ENCODE measurements around the gene RPP30. TPM values are rescaled to one million over a fixed set of nuclear protein-coding genes. Genes with fewer than 3 reads are reported as not detected.
"Not testable (repeated sequence)": the region's sequence is repeated elsewhere in the genome, so short reads cannot be mapped to it uniquely, and the experiment has no call there.

The RPP30 gene
- polyA plus RNA-seq, 1 donor, result 34.5 TPM

DNA sequence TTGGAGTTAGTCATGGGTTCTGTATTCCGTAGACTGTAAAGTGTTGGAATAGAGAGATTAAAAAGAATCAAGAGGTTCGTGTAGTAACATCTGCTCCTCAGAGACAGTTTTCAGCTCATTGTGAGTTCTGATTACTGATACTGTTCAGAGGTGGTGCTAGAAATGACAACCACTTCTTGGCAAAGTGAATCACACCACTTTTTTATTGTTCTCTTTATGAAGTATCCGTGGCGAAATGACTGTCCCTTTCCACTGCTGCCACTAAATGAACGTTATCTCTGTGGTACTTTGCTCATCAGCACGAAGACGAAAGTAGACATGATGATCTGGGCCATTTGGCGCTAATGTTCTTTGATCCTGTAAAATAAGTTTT is 860 bp downstream of the RPP30 start:
- no peak for DNase-seq

GRCh38 chr10:90879062-90879461 is 7.3 kb downstream of the RPP30 start:
- no peak for DNase-seq

- not testable (repeated sequence) for DNase-seq
Measured at GRCh38 chr10:90880059-90880719, 8.4 kb downstream of the RPP30 start.

DNA sequence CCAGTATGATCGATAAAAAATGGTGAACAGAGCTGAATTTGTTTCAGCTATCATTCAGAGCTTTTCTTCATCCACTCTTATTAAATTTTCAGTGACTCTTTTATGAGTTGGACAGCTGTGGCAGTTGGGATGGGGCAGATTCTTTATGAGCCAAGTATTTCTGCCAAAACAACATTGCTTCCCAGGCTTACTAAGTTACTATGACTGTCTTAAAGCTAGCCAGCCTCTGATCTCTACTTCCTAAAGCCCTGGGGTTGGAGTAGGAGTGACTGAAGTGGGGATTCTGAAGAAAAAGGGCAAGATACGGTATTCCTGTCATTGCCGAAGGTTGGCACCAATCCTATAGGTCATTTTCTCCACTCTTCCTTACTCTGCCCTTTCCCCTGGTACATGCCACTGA is 12.7 kb downstream of the RPP30 start:
- DNase-seq, result peak; percentile 48

- DNase-seq, result no peak
Measured at GRCh38 chr10:90885176-90885575, 13.4 kb downstream of the RPP30 start.

GRCh38 chr10:90887555-90887954 is 15.8 kb downstream of the RPP30 start:
- DNase-seq, result no peak

DNA sequence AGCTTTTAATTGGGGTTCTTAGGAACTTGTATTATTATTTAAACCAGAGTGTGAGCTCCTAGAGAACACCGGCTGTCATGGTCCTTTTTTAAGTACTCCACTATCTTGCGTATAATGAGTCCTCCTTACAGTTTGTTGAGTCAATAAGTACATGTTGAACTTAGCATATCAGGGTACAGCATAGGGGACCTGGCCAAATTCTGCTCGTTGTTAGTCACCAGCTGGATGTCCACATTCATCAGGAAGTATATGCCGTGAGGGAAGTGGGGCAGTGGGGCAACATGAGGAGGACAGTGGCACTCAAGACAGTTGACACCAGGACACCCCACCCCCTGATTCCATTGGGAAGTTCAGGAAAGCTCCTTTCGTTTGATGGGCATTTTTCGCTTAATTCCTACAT is 16.6 kb downstream of the RPP30 start:
- no peak for DNase-seq

DNA sequence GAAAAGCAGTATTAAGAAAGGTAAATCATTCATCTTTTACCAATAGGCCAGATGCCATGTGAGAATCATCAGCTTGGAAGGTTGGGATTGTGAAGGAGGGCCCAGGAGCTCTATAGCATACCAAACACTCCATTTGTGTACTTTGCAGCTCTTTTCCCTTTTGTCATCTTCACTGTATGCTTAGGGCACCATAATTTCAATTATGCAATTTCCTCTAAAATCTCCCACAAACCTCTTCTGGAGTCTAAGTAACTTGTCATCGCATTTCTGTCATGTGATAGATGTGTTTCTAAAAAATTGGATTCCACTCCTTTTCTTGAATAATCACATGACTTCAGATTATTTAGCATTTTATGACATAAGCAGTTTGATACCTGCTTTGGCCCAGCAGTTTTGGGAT is 17.9 kb downstream of the RPP30 start:
- no peak for DNase-seq

DNA sequence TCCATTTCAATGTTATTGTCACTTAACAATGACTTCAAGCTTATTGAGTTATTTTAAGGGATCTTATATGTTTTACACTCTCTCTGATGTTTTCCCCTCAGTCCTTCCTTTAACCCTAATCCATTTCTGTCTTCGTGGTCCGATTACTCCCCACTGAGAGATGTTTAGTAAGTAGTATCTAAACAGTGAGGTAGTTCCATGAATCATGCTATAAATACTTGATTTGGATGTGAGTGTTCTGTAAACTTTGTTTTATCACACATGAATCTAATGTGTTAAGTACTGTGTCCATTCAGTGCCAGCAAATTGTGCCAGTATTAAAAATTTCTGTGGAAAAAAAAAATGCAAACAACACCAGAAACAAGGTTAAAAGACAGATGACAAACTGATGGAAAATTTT is 18.6 kb downstream of the RPP30 start:
- no peak for DNase-seq

- no peak for DNase-seq
Measured at GRCh38 chr10:90893190-90893589, 21.4 kb downstream of the RPP30 start.

- not testable (repeated sequence) for DNase-seq
Measured at GRCh38 chr10:90896916-90897315, 25.1 kb downstream of the RPP30 start.

GRCh38 chr10:90905925-90906324 is 34.2 kb downstream of the RPP30 start:
- DNase-seq, result no peak

DNA sequence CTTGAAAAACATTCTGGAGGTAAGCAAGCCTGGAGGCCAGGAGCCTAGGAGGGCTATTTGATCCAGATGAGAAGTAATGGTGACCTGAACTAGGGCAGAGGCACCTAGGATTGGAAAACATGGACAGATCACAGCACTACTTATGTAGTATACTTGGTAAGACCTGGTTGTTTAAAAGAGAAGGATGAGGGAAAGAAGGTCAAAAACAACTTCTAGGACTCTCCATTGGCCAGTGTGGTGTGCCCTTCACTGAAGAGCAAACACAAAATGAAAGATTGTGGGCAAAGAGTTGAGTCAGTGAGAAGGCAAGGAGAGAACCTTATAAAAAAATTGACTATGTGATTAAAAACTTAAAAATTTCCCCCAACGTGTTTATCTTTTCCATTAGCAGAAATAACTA is 34.8 kb downstream of the RPP30 start:
- DNase-seq, result no peak

GRCh38 chr10:90911133-90912051 is 39.6 kb downstream of the RPP30 start:
- DNase-seq, result peak; percentile 75

DNA sequence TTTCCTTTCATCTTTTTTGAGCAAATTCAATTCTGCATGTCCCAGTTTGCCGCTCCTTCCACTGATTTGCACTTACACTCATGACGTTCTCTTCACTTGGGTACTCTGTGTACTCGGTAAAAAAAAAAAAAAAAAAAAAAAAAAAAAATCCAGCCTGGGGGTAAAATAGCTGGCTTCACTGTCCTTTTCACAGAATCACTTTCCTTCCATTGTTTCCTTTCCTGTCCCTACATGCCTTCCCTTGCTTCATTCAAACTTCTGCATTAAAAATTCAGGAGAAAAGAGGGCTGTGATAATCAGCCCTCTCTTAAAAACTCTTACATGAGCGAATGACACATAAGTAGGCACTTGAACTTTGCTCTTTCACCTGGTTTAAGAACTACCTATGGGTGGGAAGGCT is 40.4 kb downstream of the RPP30 start:
- DNase-seq, result no peak

GRCh38 chr10:90912854-90913479 is 41.2 kb downstream of the RPP30 start:
- DNase-seq, result no peak

GRCh38 chr10:90913774-90914420 is 42.1 kb downstream of the RPP30 start:
- DNase-seq, result no peak

DNA sequence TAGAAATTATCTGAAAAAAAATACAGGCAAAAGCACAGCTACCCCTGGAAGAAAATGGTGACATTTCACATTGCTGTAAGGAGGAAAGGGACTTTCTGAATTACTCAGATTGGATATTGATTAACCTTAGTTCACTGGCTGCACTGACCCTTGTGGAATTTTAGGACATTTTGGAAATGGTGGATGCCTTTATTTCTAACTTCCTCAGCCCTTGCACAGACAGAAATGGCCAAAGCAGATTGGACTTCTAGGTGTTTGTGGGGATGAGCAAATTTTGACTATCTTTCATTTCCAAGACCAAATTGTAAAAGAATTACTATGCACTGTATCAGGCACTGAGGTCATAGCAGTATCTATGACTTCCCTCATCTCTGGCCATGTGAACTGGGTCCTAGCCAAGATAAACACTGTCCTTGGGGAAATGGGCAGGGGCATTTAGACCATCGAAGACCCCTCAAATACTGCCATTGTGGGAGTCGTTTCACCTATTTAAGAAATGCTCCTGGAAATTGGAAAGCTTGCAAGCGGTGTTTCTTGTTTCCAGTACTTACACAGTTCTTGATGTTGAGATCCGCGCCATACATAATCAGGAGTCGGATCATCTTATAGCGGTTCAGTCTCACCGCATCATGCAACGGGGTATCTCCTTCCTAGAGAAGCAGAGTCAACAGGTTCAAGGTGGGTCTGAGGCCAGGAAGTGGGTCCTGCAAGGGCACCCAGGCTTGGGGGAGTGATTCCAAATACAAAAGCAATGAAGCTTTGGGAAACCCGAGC is 43.4 kb downstream of the RPP30 start:
- DNase-seq, result no peak

- no peak for DNase-seq
Measured at GRCh38 chr10:90915766-90916075, 43.9 kb downstream of the RPP30 start.

DNA sequence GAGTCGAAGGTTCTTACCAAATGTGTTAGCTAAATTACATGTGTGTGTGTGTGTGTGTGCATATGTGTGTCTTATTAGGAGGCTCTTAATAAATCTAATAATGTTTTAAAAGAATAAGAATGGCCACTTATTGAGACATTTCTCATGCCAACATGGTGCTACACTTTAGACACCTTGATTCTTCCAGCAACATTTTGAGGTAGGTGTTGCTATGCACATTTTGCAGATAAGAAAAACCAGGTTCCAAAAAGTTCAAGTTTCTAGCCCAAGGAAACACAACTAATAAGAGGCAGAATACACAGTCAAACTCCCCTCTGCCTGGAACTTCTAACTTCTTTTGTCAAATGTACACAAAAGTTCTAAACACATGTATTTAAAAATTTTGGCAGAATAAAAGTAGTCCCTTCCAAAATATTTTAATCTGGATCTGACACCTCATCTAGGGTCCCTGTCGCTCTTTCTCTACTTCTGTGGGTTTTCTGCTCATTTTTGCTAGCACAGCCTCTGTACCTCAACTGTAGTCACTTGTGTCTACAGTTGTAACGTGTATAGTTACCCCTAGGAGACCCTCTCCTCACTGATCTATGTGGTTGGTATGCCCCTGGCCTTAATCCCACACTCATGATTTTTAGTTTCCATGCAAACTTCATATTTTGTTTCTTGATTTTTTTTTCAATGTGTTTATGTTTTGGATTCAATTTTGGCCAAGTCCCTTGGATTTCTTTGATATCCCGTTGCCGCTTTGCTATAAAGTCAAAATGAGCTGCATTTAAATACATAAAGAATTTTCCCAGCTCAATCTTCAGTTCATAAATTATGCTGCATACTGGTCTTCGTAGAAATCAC is 44.8 kb downstream of the RPP30 start:
- no peak for DNase-seq

- DNase-seq, result no peak
Measured at GRCh38 chr10:90917238-90917967, 45.6 kb downstream of the RPP30 start.

Data from hindlimb muscle (tissue), 1 donor.